HCT116 (cell line): ENCODE results near the gene GDNF. TPM values are rescaled to one million over a fixed set of nuclear protein-coding genes. Genes with fewer than 3 reads are reported as not detected.

Source experiments
- ATAC-seq: fragments of 200-7000 bp; cut with Tn5 transposase; 2 replicates; pipeline ENCODE4 v1.9.1; 2020; ENCODE audit warnings: mild to moderate bottlenecking, moderate library complexity
- BruUV-seq: library from RNA; stranded (reverse); fragments of 400-500 nt; replicated peaks from 2 replicates; lab custom pipeline; 2021; lab: Mats Ljungman, UMichigan
- CTCF ChIA-PET: fragments of 300-600 bp; sonication (Branson Sonifier 250); formaldehyde crosslinking; loops from one replicate; lab custom pipeline; 2021; ENCODE audit warnings: antibody characterized with exemption; lab: Charles Lee
- POLR2A ChIA-PET: fragments of 300-600, 350-600 bp; sonication (Branson Sonifier 250); formaldehyde crosslinking; loops from one replicate; lab custom pipeline; 2021; ENCODE audit warnings: antibody characterized with exemption; lab: Charles Lee
- RAD21 ChIA-PET, 2 experiments: fragments of 300-600 bp; sonication (Branson Sonifier 250); formaldehyde crosslinking; loops; one replicate each; lab custom pipeline; 2023; ENCODE audit warnings: low total read pairs in 2 of 2; ENCODE audit not compliant: uncharacterized antibody in 2 of 2, unreplicated experiment in 2 of 2, low non-redundant PET in 1 of 2; lab: Charles Lee
- DNase-seq: peaks from one replicate; pipeline ENCODE4 v3.0.0-alpha.2; 2010; ENCODE audit warnings: low read depth, low spot score
- H2AFZ ChIP-seq: fragments of 200-600 bp; shearing (Covaris generic), sonication (generic); 2 replicates; pipeline ENCODE4 v1.6.1; 2017; ENCODE audit warnings: low read depth, mixed run types, mixed read lengths, antibody characterized with exemption, low read length; ENCODE audit not compliant: poor library complexity, severe bottlenecking
- H3K27ac ChIP-seq: 2 replicates; pipeline ENCODE4 v1.5.1; 2012; ENCODE audit warnings: low read depth, low read length
- H3K27me3 ChIP-seq: fragments of 200-600 bp; sonication (generic); 2 replicates; pipeline ENCODE4 v1.6.1; 2016; ENCODE audit warnings: mixed run types, low read length, mixed read lengths; ENCODE audit not compliant: insufficient read depth
- H3K36me3 ChIP-seq, 2 experiments: fragments of 200-500 bp in 1 of 2; fragments of 200-600 bp in 1 of 2; sonication (Bioruptor generic) in 1 of 2; sonication (generic) in 1 of 2; 2 replicates each; pipeline versions ENCODE4 v1.5.1 to v1.6.1; 2014 to 2016; ENCODE audit warnings: low read length in 2 of 2, inconsistent platforms in 1 of 2, mixed read lengths in 1 of 2, mixed run types in 1 of 2; ENCODE audit not compliant: insufficient read depth in 2 of 2, control insufficient read depth in 1 of 2
- H3K4me1 ChIP-seq, 2 experiments: fragments of 200-600 bp in 1 of 2; sonication (generic) in 1 of 2; 2 replicates each; pipeline versions ENCODE4 v1.5.1 to v1.6.1; 2012 to 2017; ENCODE audit warnings: low read length in 2 of 2, inconsistent platforms in 1 of 2, mild to moderate bottlenecking in 1 of 2, mixed read lengths in 1 of 2, mixed run types in 1 of 2, moderate library complexity in 1 of 2; ENCODE audit not compliant: insufficient read depth in 2 of 2, control insufficient read depth in 1 of 2
- H3K4me2 ChIP-seq: fragments of 200-600 bp; sonication (generic); 2 replicates; pipeline ENCODE4 v1.6.1; 2017; ENCODE audit warnings: mixed run types, low read length, mixed read lengths
- H3K4me3 ChIP-seq, 2 experiments: fragments of 200-600 bp in 1 of 2; sonication (generic) in 1 of 2; replicated peaks in 1 of 2; 2 replicates each; pipeline ENCODE4 v1.5.1; 2011 to 2016; ENCODE audit warnings: low read length in 2 of 2, control low read depth in 1 of 2, low read depth in 1 of 2, mild to moderate bottlenecking in 1 of 2, mixed read lengths in 1 of 2, mixed run types in 1 of 2
- H3K79me2 ChIP-seq: fragments of 200-600 bp; sonication (generic); 2 replicates; pipeline ENCODE4 v1.6.1; 2017; ENCODE audit warnings: mild to moderate bottlenecking, mixed run types, low read length, moderate library complexity, mixed read lengths; ENCODE audit not compliant: insufficient read depth
- H3K9ac ChIP-seq: fragments of 200-600 bp; sonication (generic); 2 replicates; pipeline ENCODE4 v1.6.1; 2016; ENCODE audit warnings: low read length, mixed read lengths
- H3K9me2 ChIP-seq: fragments of 200-600 bp; sonication (generic), shearing (Covaris generic); 2 replicates; pipeline ENCODE4 v1.6.1; 2017; ENCODE audit warnings: mixed run types, mild to moderate bottlenecking, moderate library complexity; ENCODE audit not compliant: insufficient read depth
- H3K9me3 ChIP-seq, 2 experiments: fragments of 200-500 bp in 1 of 2; fragments of 200-600 bp in 1 of 2; sonication (Bioruptor generic) in 1 of 2; sonication (generic) in 1 of 2; 2 replicates each; pipeline ENCODE4 v1.6.1; 2014 to 2017; ENCODE audit warnings: low read length in 2 of 2, mixed read lengths in 2 of 2, inconsistent platforms in 1 of 2, low read depth in 1 of 2, mild to moderate bottlenecking in 1 of 2, mixed run types in 1 of 2, moderate library complexity in 1 of 2; ENCODE audit not compliant: control insufficient read depth in 1 of 2, insufficient read depth in 1 of 2
- H4K20me1 ChIP-seq: fragments of 200-600 bp; sonication (generic), shearing (Covaris generic); 2 replicates; pipeline ENCODE4 v1.6.1; 2017; ENCODE audit warnings: mixed run types, mild to moderate bottlenecking, moderate library complexity; ENCODE audit not compliant: insufficient read depth
- ATF3 ChIP-seq: IDR thresholded peaks from 2 replicates; pipeline ENCODE4 v1.6.1; 2012
- CEBPB ChIP-seq: IDR thresholded peaks from 2 replicates; pipeline ENCODE4 v1.6.1; 2012; ENCODE audit warnings: low read depth
- EGR1 ChIP-seq: IDR thresholded peaks from 2 replicates; pipeline ENCODE4 v1.6.1; 2012; ENCODE audit warnings: low read depth
- ELF1 ChIP-seq: IDR thresholded peaks from 2 replicates; pipeline ENCODE4 v1.6.1; 2012; ENCODE audit warnings: low read depth, borderline replicate concordance
- EZH2phosphoT487 ChIP-seq: fragments of 200-600 bp; IDR thresholded peaks from 2 replicates; pipeline ENCODE4 v1.6.1; 2018; ENCODE audit warnings: antibody characterized with exemption, borderline replicate concordance
- FOSL1 ChIP-seq: IDR thresholded peaks from 2 replicates; pipeline ENCODE4 v1.6.1; 2012; ENCODE audit warnings: low read depth
- JUND ChIP-seq: IDR thresholded peaks from 2 replicates; pipeline ENCODE4 v1.6.1; 2012
- POLR2A ChIP-seq: IDR thresholded peaks from 2 replicates; pipeline ENCODE4 v1.7.0; 2011; ENCODE audit warnings: borderline replicate concordance; ENCODE audit not compliant: insufficient read depth, insufficient read length; ENCODE audit errors: extremely low read depth
- POLR2AphosphoS5 ChIP-seq: IDR thresholded peaks from 2 replicates; pipeline ENCODE4 v1.6.1; 2011; ENCODE audit warnings: mild to moderate bottlenecking, low read depth, low read length, moderate library complexity
- RAD21 ChIP-seq: IDR thresholded peaks from 2 replicates; pipeline ENCODE4 v1.6.1; 2012; ENCODE audit warnings: low read depth, mild to moderate bottlenecking
- SRF ChIP-seq: IDR thresholded peaks from 2 replicates; pipeline ENCODE4 v1.6.1; 2012; ENCODE audit warnings: low read depth
- TCF7L2 ChIP-seq: IDR thresholded peaks from 2 replicates; pipeline ENCODE4 v1.7.0; 2011; ENCODE audit warnings: borderline replicate concordance, inconsistent platforms; ENCODE audit not compliant: insufficient read depth, insufficient read length; ENCODE audit errors: extremely low read depth
- YY1 ChIP-seq: IDR thresholded peaks from 2 replicates; pipeline ENCODE4 v1.6.1; 2011; ENCODE audit warnings: low read length, low read depth, moderate library complexity, mild to moderate bottlenecking; ENCODE audit not compliant: insufficient replicate concordance; ENCODE audit errors: extremely low read depth
- ZFX ChIP-seq: fragments of 450-650 bp; IDR thresholded peaks from 2 replicates; pipeline ENCODE4 v1.6.1; 2017
- intact Hi-C: fragments of 100-400 bp; cut with micrococcal nuclease; formaldehyde crosslinking; loops from 2 replicates; pipeline ENCODE4 v1.10.0; 2022
- total RNA-seq: library from RNA; stranded (reverse); gene quantifications from one replicate; pipeline ENCODE4 v1.2.1, GENCODE V29; 2021; ENCODE audit not compliant: unreplicated experiment
- TF ChIP-seq, protein P1 (sequence below): IDR thresholded peaks from 2 replicates; pipeline ENCODE4 v1.6.1; 2012; ENCODE audit warnings: low read depth
- TF ChIP-seq, protein P2 (sequence below): IDR thresholded peaks from 2 replicates; pipeline ENCODE4 v1.6.1; 2011; ENCODE audit warnings: mild to moderate bottlenecking, low read length, moderate library complexity; ENCODE audit not compliant: insufficient replicate concordance; ENCODE audit errors: extremely low read depth

The GDNF gene
- total RNA-seq, 1 experiment from 2014 or later = not detected

GRCh38 chr5:37776826-37777225, 63.0 kb downstream of the GDNF start:
- Histone ChIP-seq H3K79me2 (no peaks in the 10 kb centered on the region), H3K4me3 (no peak overlapping the region), H3K9me2 (no peaks in the 10 kb centered on the region), H2AFZ (no peak overlapping the region), H3K9ac (no peak overlapping the region), H3K36me3 (no peaks in the 10 kb centered on the region), H3K27ac (no peak overlapping the region), H3K9me3 (peaks cover 5 to 9% of the 10 kb centered on the region in 2 experiments; a peak in 2 of 4 replicates), H3K27me3 (no peaks in the 10 kb centered on the region), H3K4me1 (no peaks in the 10 kb centered on the region; a peak in 1 of 4 replicates), H4K20me1 (no peaks in the 10 kb centered on the region), H3K4me2 (no peak overlapping the region)
- TF ChIP-seq EZH2phosphoT487 (no peak), TCF7L2 (no peak), ATF3 (no peak), JUND (no peak), ELF1 (no peak), POLR2A (no peak), CEBPB (no peak), ZFX (no peak), RAD21 (no peak), EGR1 (no peak), POLR2AphosphoS5 (no peak), SRF (no peak), FOSL1 (no peak), YY1 (no peak)
- TF ChIP-seq, protein P1, sequence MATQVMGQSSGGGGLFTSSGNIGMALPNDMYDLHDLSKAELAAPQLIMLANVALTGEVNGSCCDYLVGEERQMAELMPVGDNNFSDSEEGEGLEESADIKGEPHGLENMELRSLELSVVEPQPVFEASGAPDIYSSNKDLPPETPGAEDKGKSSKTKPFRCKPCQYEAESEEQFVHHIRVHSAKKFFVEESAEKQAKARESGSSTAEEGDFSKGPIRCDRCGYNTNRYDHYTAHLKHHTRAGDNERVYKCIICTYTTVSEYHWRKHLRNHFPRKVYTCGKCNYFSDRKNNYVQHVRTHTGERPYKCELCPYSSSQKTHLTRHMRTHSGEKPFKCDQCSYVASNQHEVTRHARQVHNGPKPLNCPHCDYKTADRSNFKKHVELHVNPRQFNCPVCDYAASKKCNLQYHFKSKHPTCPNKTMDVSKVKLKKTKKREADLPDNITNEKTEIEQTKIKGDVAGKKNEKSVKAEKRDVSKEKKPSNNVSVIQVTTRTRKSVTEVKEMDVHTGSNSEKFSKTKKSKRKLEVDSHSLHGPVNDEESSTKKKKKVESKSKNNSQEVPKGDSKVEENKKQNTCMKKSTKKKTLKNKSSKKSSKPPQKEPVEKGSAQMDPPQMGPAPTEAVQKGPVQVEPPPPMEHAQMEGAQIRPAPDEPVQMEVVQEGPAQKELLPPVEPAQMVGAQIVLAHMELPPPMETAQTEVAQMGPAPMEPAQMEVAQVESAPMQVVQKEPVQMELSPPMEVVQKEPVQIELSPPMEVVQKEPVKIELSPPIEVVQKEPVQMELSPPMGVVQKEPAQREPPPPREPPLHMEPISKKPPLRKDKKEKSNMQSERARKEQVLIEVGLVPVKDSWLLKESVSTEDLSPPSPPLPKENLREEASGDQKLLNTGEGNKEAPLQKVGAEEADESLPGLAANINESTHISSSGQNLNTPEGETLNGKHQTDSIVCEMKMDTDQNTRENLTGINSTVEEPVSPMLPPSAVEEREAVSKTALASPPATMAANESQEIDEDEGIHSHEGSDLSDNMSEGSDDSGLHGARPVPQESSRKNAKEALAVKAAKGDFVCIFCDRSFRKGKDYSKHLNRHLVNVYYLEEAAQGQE = no peak
- TF ChIP-seq, protein P2, sequence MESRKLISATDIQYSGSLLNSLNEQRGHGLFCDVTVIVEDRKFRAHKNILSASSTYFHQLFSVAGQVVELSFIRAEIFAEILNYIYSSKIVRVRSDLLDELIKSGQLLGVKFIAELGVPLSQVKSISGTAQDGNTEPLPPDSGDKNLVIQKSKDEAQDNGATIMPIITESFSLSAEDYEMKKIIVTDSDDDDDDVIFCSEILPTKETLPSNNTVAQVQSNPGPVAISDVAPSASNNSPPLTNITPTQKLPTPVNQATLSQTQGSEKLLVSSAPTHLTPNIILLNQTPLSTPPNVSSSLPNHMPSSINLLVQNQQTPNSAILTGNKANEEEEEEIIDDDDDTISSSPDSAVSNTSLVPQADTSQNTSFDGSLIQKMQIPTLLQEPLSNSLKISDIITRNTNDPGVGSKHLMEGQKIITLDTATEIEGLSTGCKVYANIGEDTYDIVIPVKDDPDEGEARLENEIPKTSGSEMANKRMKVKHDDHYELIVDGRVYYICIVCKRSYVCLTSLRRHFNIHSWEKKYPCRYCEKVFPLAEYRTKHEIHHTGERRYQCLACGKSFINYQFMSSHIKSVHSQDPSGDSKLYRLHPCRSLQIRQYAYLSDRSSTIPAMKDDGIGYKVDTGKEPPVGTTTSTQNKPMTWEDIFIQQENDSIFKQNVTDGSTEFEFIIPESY = no peak
- ChIA-PET RAD21 (no interaction called here), POLR2A (no interaction called here), CTCF (no interaction called here)
- no peak for DNase-seq
- no peak for ATAC-seq
- intact Hi-C loops = no loop called here
- no TSS peak for BruUV-seq
